Ishikawa (cell line): Measurements from ENCODE around the gene SMIM12.

Source experiments
- FOXM1 ChIP-seq: IDR thresholded peaks from 2 replicates; pipeline ENCODE4 v1.6.1; 2012; ENCODE audit warnings: low read depth, borderline replicate concordance
- RAD21 ChIP-seq: IDR thresholded peaks from 2 replicates; pipeline ENCODE4 v1.6.1; 2012; ENCODE audit warnings: low read depth
- TF ChIP-seq, protein P1 (sequence below): IDR thresholded peaks from 2 replicates; pipeline ENCODE4 v1.6.1; 2012

DNA sequence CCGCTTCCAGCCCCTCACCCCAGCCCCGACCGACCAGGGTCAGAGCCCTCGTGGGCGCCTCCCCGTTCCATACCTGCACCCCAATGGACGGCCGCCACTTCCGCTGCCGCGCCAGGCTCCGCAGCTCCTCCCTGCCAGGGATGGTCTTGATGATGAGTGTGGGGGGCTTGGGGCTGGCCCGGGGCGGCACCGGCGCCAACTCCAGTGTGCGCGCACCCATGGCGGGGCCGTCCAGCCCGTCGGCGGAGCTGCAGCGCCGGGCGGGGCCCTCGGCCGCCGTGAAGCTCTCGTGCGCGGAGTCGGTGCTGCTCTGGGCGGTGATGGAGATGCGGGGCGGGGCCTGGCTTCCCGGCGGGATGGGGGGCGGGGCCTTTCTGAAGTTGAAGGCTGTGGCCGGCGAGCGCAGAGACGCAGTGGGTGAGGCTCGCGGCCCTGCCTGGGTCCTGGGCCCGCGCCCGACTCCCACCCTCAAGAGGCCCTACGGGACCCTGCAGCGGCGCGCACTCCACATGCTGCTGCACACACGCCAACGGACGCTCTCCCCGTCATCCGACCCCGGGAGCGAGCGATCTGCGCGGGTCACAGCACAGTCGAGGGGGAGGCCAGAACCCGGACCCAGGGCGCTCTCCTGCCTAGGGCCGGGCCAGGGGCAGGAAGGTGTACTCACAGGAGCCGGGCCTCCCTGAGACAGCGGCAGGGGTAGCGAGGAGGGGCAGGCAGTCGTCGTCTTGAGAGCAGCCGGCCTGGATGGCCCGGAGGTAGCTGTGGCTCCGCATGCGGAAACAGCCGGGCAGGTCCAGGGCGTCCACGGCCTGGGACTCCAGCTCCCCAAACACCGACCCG lies 26.1 kb upstream of the SMIM12 start:
- TF ChIP-seq, protein P1, sequence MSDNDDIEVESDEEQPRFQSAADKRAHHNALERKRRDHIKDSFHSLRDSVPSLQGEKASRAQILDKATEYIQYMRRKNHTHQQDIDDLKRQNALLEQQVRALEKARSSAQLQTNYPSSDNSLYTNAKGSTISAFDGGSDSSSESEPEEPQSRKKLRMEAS: no peak
- no peak for TF ChIP-seq RAD21
- no peak for TF ChIP-seq FOXM1
